HCT116 (cell line): ENCODE measurements around the gene EIF4E1B. TPM values are rescaled to one million over a fixed set of nuclear protein-coding genes. Genes with fewer than 3 reads are reported as not detected.

Experiments used
- ATAC-seq: fragments of 200-7000 bp; cut with Tn5 transposase; 2 replicates; pipeline ENCODE4 v1.9.1; 2020; ENCODE audit warnings: mild to moderate bottlenecking, moderate library complexity
- BruUV-seq: library from RNA; stranded (reverse); fragments of 400-500 nt; replicated peaks from 2 replicates; lab custom pipeline; 2021; lab: Mats Ljungman, UMichigan
- CTCF ChIA-PET: fragments of 300-600 bp; sonication (Branson Sonifier 250); formaldehyde crosslinking; loops from one replicate; lab custom pipeline; 2021; ENCODE audit warnings: antibody characterized with exemption; lab: Charles Lee
- POLR2A ChIA-PET: fragments of 300-600, 350-600 bp; sonication (Branson Sonifier 250); formaldehyde crosslinking; loops from one replicate; lab custom pipeline; 2021; ENCODE audit warnings: antibody characterized with exemption; lab: Charles Lee
- RAD21 ChIA-PET, 2 experiments: fragments of 300-600 bp; sonication (Branson Sonifier 250); formaldehyde crosslinking; loops; one replicate each; lab custom pipeline; 2023; ENCODE audit warnings: low total read pairs in 2 of 2; ENCODE audit not compliant: uncharacterized antibody in 2 of 2, unreplicated experiment in 2 of 2, low non-redundant PET in 1 of 2; lab: Charles Lee
- DNase-seq: peaks from one replicate; pipeline ENCODE4 v3.0.0-alpha.2; 2010; ENCODE audit warnings: low read depth, low spot score
- H2AFZ ChIP-seq: fragments of 200-600 bp; shearing (Covaris generic), sonication (generic); 2 replicates; pipeline ENCODE4 v1.6.1; 2017; ENCODE audit warnings: low read depth, mixed run types, mixed read lengths, antibody characterized with exemption, low read length; ENCODE audit not compliant: poor library complexity, severe bottlenecking
- H3K27ac ChIP-seq: 2 replicates; pipeline ENCODE4 v1.5.1; 2012; ENCODE audit warnings: low read depth, low read length
- H3K27me3 ChIP-seq: fragments of 200-600 bp; sonication (generic); 2 replicates; pipeline ENCODE4 v1.6.1; 2016; ENCODE audit warnings: mixed run types, low read length, mixed read lengths; ENCODE audit not compliant: insufficient read depth
- H3K36me3 ChIP-seq, 2 experiments: fragments of 200-500 bp in 1 of 2; fragments of 200-600 bp in 1 of 2; sonication (Bioruptor generic) in 1 of 2; sonication (generic) in 1 of 2; 2 replicates each; pipeline versions ENCODE4 v1.5.1 to v1.6.1; 2014 to 2016; ENCODE audit warnings: low read length in 2 of 2, inconsistent platforms in 1 of 2, mixed read lengths in 1 of 2, mixed run types in 1 of 2; ENCODE audit not compliant: insufficient read depth in 2 of 2, control insufficient read depth in 1 of 2
- H3K4me1 ChIP-seq, 2 experiments: fragments of 200-600 bp in 1 of 2; sonication (generic) in 1 of 2; 2 replicates each; pipeline versions ENCODE4 v1.5.1 to v1.6.1; 2012 to 2017; ENCODE audit warnings: low read length in 2 of 2, inconsistent platforms in 1 of 2, mild to moderate bottlenecking in 1 of 2, mixed read lengths in 1 of 2, mixed run types in 1 of 2, moderate library complexity in 1 of 2; ENCODE audit not compliant: insufficient read depth in 2 of 2, control insufficient read depth in 1 of 2
- H3K4me2 ChIP-seq: fragments of 200-600 bp; sonication (generic); 2 replicates; pipeline ENCODE4 v1.6.1; 2017; ENCODE audit warnings: mixed run types, low read length, mixed read lengths
- H3K4me3 ChIP-seq, 2 experiments: fragments of 200-600 bp in 1 of 2; sonication (generic) in 1 of 2; replicated peaks in 1 of 2; 2 replicates each; pipeline ENCODE4 v1.5.1; 2011 to 2016; ENCODE audit warnings: low read length in 2 of 2, control low read depth in 1 of 2, low read depth in 1 of 2, mild to moderate bottlenecking in 1 of 2, mixed read lengths in 1 of 2, mixed run types in 1 of 2
- H3K79me2 ChIP-seq: fragments of 200-600 bp; sonication (generic); 2 replicates; pipeline ENCODE4 v1.6.1; 2017; ENCODE audit warnings: mild to moderate bottlenecking, mixed run types, low read length, moderate library complexity, mixed read lengths; ENCODE audit not compliant: insufficient read depth
- H3K9ac ChIP-seq: fragments of 200-600 bp; sonication (generic); 2 replicates; pipeline ENCODE4 v1.6.1; 2016; ENCODE audit warnings: low read length, mixed read lengths
- H3K9me2 ChIP-seq: fragments of 200-600 bp; sonication (generic), shearing (Covaris generic); 2 replicates; pipeline ENCODE4 v1.6.1; 2017; ENCODE audit warnings: mixed run types, mild to moderate bottlenecking, moderate library complexity; ENCODE audit not compliant: insufficient read depth
- H3K9me3 ChIP-seq, 2 experiments: fragments of 200-500 bp in 1 of 2; fragments of 200-600 bp in 1 of 2; sonication (Bioruptor generic) in 1 of 2; sonication (generic) in 1 of 2; 2 replicates each; pipeline ENCODE4 v1.6.1; 2014 to 2017; ENCODE audit warnings: low read length in 2 of 2, mixed read lengths in 2 of 2, inconsistent platforms in 1 of 2, low read depth in 1 of 2, mild to moderate bottlenecking in 1 of 2, mixed run types in 1 of 2, moderate library complexity in 1 of 2; ENCODE audit not compliant: control insufficient read depth in 1 of 2, insufficient read depth in 1 of 2
- H4K20me1 ChIP-seq: fragments of 200-600 bp; sonication (generic), shearing (Covaris generic); 2 replicates; pipeline ENCODE4 v1.6.1; 2017; ENCODE audit warnings: mixed run types, mild to moderate bottlenecking, moderate library complexity; ENCODE audit not compliant: insufficient read depth
- CBX3 ChIP-seq: IDR thresholded peaks from 2 replicates; pipeline ENCODE4 v1.6.1; 2012; ENCODE audit warnings: low read depth
- EGR1 ChIP-seq: IDR thresholded peaks from 2 replicates; pipeline ENCODE4 v1.6.1; 2012; ENCODE audit warnings: low read depth
- EZH2 ChIP-seq: fragments of 200-600 bp; sonication (generic); IDR thresholded peaks from 2 replicates; pipeline ENCODE4 v1.6.1; 2017; ENCODE audit warnings: antibody characterized with exemption, mixed run types
- JUND ChIP-seq: IDR thresholded peaks from 2 replicates; pipeline ENCODE4 v1.6.1; 2012
- POLR2A ChIP-seq: IDR thresholded peaks from 2 replicates; pipeline ENCODE4 v1.7.0; 2011; ENCODE audit warnings: borderline replicate concordance; ENCODE audit not compliant: insufficient read depth, insufficient read length; ENCODE audit errors: extremely low read depth
- SIN3A ChIP-seq: IDR thresholded peaks from 2 replicates; pipeline ENCODE4 v1.6.1; 2012; ENCODE audit warnings: low read depth
- SP1 ChIP-seq: IDR thresholded peaks from 2 replicates; pipeline ENCODE4 v1.6.1; 2012; ENCODE audit warnings: low read depth
- ZNF274 ChIP-seq: fragments of 200-500 bp; sonication (Bioruptor generic); IDR thresholded peaks from 2 replicates; pipeline ENCODE4 v1.6.1; 2014; ENCODE audit warnings: mild to moderate bottlenecking, low read depth, low read length, inconsistent platforms
- intact Hi-C: fragments of 100-400 bp; cut with micrococcal nuclease; formaldehyde crosslinking; loops from 2 replicates; pipeline ENCODE4 v1.10.0; 2022
- total RNA-seq: library from RNA; stranded (reverse); gene quantifications from one replicate; pipeline ENCODE4 v1.2.1, GENCODE V29; 2021; ENCODE audit not compliant: unreplicated experiment
- TF ChIP-seq, protein P1 (sequence below): IDR thresholded peaks from 2 replicates; pipeline ENCODE4 v1.6.1; 2012
- TF ChIP-seq, protein P2 (sequence below): IDR thresholded peaks from 2 replicates; pipeline ENCODE4 v1.6.1; 2012
- TF ChIP-seq, protein P3 (sequence below), 3 experiments: fragments of 200-600 bp in 1 of 3; sonication (generic) in 1 of 3; IDR thresholded peaks in 2 of 3; conservative IDR thresholded peaks in 1 of 3; 2 replicates each; pipeline ENCODE4 v1.5.1; 2012 to 2017; ENCODE audit warnings: low read depth in 2 of 3, low read length in 2 of 3, antibody characterized with exemption in 1 of 3, borderline replicate concordance in 1 of 3, control low read depth in 1 of 3, mild to moderate bottlenecking in 1 of 3, mixed read lengths in 1 of 3, mixed run types in 1 of 3, moderate library complexity in 1 of 3; ENCODE audit not compliant: insufficient read depth in 1 of 3

The EIF4E1B gene
- total RNA-seq, 1 experiment from 2014 or later: 0.07 TPM

DNA sequence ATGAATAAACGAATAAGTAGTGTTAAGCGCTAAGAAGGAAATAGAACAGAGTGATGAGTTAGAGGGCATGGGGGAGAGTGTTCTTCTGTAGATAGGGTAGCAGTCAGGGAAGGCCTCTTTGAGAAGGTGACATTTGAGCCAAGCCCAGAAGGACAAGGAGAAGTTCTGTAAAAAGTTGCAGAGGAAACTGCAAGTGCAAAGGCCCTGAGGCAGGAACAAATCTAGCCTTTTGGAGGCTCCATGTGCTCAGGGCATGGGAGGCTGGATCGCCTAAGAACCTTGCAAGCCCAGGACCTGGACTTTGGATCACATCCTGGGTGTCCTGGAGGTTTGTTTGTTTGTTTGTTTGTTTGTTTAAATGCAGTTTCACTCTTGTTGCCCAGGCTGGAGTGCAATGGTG is 8.0 kb downstream of the EIF4E1B start:
- intact Hi-C loops: no loop called here
- CTCF ChIA-PET: no interaction called here
- Histone ChIP-seq H4K20me1 (no peaks in the 10 kb centered on the region), H3K4me1 (peaks cover 2 to 9% of the 10 kb centered on the region in 2 experiments; a peak in 3 of 4 replicates), H3K9me2 (no peaks in the 10 kb centered on the region), H3K79me2 (no peaks in the 10 kb centered on the region), H3K9ac (no peak overlapping the region), H3K27me3 (peaks cover 5% of the 10 kb centered on the region; the same call in 1 of the 2 replicates), H3K4me2 (no peak overlapping the region), H3K9me3 (no peaks in the 10 kb centered on the region), H3K27ac (no peak overlapping the region), H3K4me3 (no peak overlapping the region), H2AFZ (no peak overlapping the region), H3K36me3 (no peaks in the 10 kb centered on the region)
- RAD21 ChIA-PET: no interaction called here
- ATAC-seq (no peak), DNase-seq (no peak)
- POLR2A ChIA-PET: no interaction called here
- no TSS peak for BruUV-seq
- TF ChIP-seq JUND (no peak), CBX3 (no peak)

DNA sequence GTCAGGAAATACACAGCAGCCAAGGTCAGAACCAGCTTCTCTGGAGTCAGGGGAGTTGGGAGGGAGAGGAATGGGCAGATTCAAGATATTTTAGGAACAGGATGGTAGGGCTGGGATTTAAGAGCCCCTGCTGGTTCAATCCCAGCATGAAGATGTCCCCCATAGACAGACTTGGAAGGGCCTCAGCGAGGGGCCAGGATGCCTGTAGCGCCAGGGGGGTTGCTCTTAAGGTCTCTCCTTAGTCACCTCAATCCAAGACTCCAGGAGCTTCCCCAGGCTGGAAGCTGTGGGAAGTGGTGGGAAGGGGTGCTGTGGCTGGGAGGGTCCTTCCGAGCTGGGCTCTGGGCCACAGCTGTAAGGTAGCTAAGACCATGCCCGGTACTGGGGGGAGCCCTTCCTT is 8.7 kb downstream of the EIF4E1B start:
- peaks cover 2 to 13% of the 10 kb centered on the region in 2 experiments; a peak in 3 of 4 replicates for H3K4me1 ChIP-seq
- POLR2A ChIA-PET: no interaction called here
- H3K4me2 ChIP-seq: no peak overlapping the region
- H4K20me1 ChIP-seq: no peaks in the 10 kb centered on the region
- no TSS peak for BruUV-seq
- H3K9me2 ChIP-seq: no peaks in the 10 kb centered on the region
- H3K4me3 ChIP-seq: no peak overlapping the region
- H3K9me3 ChIP-seq: no peaks in the 10 kb centered on the region
- no peak overlapping the region for H2AFZ ChIP-seq
- ATAC-seq (no peak), DNase-seq (no peak)
- no peaks in the 10 kb centered on the region for H3K36me3 ChIP-seq
- no peaks in the 10 kb centered on the region for H3K27me3 ChIP-seq
- no peak overlapping the region for H3K9ac ChIP-seq
- intact Hi-C loops: no loop called here
- no peaks in the 10 kb centered on the region for H3K79me2 ChIP-seq
- TF ChIP-seq ZNF274 (no peak), EZH2 (no peak), CBX3 (no peak), SP1 (no peak), JUND (no peak), SIN3A (no peak), EGR1 (no peak), POLR2A (no peak)
- TF ChIP-seq, protein P1, sequence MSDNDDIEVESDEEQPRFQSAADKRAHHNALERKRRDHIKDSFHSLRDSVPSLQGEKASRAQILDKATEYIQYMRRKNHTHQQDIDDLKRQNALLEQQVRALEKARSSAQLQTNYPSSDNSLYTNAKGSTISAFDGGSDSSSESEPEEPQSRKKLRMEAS: no peak
- TF ChIP-seq, protein P2, sequence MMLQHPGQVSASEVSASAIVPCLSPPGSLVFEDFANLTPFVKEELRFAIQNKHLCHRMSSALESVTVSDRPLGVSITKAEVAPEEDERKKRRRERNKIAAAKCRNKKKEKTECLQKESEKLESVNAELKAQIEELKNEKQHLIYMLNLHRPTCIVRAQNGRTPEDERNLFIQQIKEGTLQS: no peak
- TF ChIP-seq, protein P3, sequence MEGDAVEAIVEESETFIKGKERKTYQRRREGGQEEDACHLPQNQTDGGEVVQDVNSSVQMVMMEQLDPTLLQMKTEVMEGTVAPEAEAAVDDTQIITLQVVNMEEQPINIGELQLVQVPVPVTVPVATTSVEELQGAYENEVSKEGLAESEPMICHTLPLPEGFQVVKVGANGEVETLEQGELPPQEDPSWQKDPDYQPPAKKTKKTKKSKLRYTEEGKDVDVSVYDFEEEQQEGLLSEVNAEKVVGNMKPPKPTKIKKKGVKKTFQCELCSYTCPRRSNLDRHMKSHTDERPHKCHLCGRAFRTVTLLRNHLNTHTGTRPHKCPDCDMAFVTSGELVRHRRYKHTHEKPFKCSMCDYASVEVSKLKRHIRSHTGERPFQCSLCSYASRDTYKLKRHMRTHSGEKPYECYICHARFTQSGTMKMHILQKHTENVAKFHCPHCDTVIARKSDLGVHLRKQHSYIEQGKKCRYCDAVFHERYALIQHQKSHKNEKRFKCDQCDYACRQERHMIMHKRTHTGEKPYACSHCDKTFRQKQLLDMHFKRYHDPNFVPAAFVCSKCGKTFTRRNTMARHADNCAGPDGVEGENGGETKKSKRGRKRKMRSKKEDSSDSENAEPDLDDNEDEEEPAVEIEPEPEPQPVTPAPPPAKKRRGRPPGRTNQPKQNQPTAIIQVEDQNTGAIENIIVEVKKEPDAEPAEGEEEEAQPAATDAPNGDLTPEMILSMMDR (IDR thresholded peaks at IDR 0.05 in 2 of 3, conservative IDR thresholded peaks at IDR 0.05 in 1 of 3; ENCODE audit: borderline replicate concordance in 1 of 3, insufficient read depth in 1 of 3, low read depth in 2 of 3, low read length in 2 of 3): no peak
- CTCF ChIA-PET: no interaction called here
- RAD21 ChIA-PET: no interaction called here
- H3K27ac ChIP-seq: no peak overlapping the region
